ENCODE measurements around the gene FAM81A.

FAM81A gene

DNA sequence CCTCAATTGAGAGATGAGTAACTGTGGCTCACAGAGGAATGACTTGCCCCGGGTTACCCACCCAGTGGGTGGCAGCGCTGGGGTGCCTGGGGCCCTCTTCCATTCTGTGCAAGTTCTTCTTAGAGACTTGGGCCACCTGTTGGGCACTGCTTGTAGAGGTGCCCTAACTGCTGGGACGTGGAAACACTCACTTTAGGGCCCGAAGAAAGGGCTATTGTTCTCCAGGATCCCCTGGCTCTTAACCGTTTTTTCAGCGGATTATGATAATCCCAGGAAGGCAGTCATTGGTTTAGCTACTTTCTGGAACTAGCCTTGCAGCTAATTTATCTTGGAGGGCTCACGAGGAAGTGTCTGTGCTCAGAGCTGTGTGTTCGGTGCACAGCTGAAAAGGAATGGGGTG, 107.6 kb downstream of the FAM81A start:
- DNase-seq, result no peak

DNA sequence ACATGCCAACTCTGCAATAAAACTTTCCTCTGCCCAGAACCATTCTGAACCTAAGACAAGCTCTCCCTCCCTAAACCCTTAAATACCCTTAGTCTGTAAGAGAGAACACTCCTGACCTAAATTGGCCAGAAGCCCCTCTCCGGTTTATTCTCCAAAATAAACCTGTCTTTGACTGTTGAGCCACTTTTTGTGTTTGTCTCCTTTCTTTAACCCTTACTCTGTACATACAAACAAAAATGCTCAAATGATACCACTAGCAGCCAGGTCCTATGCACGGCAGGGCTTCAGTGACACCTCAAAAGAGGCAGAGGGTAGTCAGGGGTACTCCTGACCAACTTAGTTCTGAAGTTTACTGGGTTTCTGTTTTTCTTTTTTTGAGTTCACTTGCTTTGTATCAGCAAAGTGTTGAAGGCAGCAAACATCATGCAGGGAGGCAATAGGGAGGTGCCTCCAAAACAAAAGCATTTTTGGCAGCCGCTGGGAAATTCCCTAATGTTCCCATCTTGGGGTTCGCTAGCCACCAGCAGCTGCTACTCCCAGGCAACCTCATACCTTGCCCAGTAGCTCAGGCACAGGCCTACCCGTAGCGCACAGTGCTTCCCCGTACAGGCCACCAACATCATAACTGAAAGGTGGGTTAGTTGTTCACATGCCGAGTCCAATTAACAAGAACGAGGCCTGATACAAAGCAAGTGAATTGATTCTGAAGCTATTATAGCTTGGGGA, 110.7 kb downstream of the FAM81A start:
- no peak for DNase-seq

DNA sequence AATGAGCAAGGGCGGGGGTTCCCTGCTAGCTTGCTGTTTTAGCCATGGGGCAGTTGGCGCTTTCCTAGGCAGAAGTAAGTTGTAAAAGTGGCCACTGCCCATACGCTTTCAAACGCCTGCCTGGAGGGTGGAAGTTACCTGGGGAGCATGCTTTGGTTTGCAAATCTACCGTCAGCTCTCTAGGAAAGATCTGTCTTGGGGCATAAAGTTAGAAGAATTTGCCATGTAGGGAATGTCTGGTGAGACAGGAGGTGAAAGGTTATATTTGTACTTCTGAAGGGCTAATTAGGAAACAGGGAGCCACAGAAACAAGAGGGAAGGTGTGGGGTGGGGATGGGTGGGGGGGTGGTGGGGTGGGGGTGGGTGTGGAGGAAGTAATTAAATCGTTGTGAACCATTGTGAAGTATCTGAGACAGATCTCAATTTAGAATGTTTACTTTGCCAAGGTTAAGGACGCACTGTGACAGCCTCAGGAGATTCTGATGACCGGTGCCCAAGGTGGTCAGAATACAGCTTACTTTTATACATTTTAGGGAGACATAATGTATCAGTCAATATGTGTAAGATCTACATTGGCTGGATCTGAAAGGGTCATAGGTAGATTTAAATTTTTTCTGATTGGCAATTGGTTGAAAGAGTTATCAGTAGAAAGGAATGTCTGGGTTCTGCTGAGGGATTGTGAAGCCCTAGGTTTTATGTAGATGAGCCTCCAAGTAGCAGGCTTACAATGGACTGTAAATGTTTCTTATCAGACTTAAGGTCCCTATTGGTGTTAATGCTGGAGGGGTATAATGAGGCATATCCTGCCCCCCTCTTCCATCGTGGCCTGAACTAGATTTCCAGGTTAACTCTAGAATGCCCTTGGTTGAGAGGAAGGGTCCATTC, 111.6 kb downstream of the FAM81A start:
- no peak for DNase-seq

DNA sequence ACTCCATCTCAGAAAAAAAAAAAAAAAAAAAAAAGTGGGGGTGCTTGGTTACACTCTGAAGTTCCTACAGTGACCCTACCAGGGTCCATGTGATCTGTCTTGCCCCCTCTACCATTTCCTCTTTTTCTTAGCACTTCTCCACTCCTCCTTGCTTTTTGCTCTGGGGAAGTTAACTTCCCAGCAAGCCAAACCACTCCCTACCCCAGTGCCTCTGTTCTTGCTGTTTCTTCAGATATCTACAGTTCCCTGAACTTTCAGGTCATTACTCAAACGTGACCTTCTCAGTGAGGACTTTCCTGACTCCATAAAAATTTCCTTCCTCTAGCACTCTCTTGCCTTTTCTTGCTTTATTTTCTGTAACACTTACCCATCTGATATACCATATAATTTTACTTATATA, 112.5 kb downstream of the FAM81A start:
- no peak for DNase-seq

DNA sequence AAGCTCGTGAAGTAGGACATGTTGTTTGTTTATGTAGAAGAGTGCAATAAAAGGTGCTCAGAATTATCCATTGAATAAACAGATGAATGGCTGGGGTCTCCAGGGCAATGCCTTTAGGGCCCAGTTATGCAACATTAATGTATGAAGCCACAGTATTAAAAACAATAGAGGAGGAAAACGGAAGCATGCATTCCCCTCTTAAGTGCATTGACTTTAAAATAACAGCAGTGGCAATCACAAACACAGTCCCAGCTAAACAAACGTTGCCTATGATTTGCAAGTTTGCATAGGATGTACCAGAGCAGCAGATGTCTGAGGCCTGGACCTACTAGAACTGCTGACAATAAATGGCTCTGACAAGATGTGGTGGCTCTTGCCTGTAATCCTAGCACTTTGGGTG, 113.0 kb downstream of the FAM81A start:
- no peak for DNase-seq

DNA sequence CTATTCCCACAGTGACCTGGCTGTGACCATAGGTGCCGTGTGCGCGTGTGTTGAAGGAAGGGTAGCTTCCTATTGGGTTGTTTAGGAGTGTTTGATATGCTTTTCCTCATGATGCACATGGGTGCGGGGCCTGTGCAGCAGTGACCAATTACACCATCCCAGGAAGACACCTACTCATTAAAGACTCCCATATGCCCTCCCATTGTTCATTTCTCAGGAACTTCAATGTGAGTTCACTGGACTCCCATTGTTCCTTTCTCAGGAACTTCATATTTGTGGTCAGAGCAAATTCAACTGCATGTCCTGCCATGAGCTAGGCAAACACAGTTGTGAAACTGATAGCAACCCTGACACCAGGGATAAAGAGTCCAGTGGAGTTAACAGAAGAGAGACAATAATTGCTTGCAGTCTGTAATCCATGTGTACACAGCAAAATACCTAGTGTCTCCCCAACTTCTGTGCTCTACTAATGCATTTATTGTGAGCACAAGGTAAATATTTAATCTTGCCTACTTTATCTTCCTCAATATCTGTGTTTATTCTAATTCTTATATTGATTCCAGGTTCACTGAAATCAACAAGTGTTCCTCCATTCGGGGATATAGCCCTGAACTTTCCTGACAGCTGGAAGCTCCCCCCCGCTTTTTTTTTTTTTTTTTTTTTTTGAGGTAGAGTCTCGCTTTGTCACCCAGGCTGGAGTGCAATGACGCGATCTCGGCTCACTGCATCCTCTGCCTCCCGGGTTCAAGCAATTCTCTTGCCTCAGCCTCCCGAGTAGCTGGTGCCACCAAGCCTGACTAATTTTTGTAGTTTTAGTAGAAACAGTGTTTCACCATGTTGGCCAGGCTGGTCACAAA, 116.1 kb downstream of the FAM81A start:
- no peak for DNase-seq

DNA sequence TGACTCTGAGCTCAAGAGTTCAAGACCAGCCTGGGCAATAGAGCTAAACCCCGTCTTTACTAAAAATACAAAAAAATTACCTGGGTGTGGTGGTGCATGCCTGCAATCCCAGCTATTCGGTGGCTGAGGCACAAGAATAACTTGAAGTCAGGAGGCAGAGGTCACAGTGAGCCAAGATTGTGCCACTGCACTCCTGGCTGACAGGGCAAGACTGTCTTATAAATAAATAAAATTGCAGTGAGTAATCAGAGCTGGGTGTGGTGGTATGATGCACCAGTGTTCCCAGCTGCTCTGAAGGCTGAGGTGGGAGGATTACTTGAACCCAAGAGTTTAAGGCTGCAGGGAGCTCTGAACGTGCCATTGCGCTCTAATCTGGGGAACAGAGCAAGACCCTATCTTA, 117.7 kb downstream of the FAM81A start:
- no peak for DNase-seq

DNA sequence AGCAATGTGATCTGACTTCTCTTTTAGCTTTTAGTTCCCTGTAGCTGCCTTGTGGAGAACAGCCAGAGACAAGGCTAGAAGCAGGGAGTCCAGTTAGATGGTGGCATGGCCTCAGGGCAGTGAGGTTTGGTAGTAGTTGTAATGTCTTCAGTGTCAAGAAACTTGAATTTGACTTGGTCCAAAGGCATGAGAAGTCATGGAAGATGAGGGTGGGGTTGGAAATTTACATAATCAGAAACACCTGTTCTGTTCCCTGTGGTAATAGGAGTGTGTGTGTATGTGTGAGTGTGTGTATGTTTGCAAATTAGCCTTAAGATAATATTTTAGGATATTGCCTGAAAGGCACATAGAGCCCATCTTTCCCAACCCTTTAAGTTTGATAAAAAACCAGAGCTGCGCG, 118.4 kb downstream of the FAM81A start:
- no peak for DNase-seq

DNA sequence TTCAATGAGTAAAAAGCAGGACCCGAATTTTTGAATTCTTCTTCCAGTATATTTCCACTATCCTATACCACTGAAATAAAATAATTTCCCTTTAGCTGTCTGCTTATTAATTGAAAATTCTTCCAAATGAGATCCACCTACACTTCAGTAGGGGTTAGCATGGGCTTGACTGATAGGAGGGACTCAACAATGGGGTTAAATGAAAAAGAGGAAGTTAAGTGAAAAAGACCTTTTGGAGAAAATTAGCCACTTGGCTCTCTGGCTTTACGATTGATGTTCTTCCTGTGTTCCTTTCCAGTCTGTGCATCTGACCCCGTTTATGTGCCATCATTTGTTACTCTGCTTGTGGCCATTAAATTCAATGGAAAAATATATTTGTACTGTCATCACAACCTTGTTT, 119.6 kb downstream of the FAM81A start:
- DNase-seq, result no peak

DNA sequence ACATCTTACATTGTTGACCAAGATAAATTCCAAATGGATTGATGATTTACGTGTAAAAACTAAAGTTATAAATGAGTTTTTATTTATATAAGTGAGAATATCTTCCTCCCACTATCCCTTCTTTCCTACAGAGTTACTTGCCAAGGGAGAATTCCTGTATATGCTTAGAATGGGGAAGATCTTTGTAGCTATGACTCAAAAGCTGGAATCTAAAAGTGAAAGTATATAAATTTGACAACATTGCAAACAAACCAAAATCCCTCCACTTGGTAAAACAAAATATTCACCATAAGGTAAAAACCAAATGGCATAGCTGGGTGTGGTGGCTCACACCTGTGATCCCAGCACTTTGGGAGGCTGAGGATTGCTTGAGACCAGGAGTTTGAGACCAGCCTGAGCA, 120.9 kb downstream of the FAM81A start:
- DNase-seq, result no peak

DNA sequence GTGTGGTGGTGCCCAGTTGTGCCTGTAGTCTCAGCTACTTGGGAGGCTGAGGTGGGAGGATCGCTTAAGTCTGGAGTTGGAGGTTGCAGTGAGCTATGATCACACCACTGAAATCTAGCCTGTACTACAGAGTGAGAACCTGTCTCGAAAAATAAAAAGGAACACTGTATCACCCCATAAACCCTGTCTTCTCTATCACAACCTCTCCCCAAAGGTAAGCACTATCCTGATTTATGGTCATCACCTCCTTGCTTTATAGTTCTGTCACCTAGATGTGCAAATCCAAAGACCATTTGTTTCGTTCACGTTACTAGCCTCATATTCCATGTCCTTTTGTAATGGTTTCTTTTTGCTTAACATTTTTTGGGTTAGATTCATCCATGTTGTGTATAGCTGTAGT, 123.6 kb downstream of the FAM81A start:
- DNase-seq, result no peak

DNA sequence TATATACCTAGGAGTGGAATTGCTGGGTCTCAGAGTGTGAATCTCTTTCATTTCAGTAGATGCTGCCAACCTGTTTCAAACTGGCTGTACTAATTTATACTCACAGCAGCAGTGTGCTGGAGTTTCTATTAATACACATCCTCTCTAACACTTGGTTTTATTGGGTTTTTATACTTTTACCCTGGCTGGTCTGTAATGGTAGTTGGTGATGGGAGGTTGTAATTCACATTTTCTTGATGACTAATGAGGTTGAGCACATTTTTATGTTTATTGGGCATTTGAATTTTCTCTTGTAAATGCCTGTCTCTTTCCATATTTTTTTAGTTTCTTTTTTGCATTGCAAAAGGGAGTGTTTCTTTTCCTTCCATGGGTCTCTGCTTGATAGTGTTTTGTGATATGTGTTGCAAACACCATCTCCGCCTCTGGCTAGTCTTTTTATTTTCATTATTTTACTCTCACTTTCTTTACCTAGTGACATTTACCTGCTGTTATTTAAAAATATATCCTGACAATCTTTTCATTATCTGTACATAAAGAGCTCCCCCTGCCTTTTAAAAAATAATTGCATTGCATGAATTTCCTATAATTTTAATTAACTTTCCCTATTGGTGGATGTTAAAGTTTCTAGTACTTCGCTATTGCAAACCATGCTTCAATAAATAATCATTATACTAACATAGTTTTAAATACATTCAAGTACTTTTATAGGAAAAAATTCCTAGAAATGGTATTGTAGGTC, 124.6 kb downstream of the FAM81A start:
- DNase-seq, result no peak

DNA sequence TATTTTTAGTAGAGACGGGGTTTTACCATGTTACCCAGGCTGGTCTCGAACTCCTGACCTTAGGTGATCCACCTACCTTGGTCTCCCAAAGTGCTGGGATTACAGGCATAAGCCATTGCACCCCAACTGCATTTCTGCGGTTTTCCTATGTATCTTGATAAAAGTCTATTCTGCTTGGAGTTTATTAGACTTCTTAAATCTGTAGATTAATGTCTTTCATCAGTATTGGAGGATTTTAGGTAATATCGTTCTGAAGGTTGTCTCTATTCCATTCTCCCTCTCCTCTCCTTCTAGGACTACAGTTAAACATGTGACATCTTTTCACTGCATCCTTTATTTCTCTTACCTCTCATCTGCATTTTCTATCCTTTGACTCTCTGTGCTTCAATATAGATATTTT, 127.3 kb downstream of the FAM81A start:
- no peak for DNase-seq

DNA sequence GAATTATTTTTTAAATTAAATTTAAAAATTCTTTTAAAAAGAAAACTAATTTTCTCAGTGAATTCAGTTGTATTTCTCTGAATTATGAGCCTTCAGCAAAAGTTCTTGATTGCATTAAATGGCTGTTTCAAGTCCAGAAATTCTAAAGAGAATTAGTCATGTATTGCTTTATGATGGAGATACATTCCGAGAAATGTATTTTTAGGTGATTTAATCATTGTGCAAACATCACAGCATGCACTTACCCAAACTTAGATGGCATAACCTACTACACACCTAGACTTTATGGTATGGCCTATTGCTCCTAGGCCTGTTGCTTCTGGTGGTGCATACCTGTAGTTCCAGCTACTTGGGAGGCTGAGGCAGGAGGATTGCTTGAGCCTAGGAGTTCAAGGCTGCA, 129.3 kb downstream of the FAM81A start:
- DNase-seq, result no peak

DNA sequence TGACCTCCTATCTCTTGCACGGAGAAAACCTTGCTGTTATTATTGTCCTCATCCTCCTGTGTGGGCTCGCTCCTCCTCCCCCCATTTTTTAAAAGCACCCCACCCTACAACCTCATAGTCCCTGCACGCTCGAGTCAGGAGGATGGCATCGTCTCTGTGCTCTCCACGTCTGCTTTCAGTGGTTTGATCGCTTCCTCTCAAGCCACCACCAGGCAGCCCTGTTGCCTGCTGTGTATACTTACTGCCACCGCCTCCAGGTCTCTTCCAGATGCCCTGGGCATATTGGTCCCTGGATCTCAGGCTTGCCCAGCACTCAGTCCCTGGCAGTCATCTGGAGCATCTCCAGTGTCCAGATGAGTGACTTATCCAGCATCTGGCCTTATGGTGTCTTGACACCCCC, 131.5 kb downstream of the FAM81A start:
- no peak for DNase-seq

DNA sequence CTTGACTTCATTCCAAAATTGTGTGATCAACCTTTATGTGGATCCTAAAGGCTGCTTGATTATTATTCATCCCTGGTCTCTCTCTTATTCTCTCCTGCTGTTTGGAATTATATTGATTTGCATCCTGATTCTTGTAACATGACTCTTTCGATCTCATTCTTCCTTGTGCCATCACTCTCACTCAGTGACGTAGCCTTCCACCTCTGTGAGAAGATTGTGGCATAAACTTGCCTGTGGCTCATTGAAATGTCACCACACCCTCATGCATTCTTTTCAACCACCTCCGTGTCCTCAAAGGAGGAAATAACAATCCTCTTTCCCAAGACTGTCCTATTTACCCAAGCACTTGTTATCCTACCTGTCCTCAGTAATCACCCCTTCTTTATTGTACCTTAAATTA, 132.3 kb downstream of the FAM81A start:
- DNase-seq, result no peak

DNA sequence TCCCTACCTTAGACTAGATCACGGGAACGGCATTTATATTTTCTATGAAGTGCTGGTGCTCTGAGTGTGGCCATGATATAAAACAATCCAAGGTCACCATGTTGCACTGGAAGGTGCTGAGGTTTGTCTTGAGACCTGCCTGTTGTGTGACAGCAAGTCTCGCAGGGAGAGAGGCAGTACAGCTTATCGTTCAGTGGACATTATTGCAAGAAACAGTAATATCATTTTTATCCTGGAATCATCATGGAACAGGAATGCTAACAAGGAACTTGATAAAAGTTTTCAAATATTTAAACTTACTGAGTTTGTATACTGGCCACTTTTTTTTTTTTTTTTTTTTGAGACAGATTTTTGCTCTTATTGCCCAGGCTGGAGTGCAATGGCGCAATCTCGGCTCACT, 133.6 kb downstream of the FAM81A start:
- DNase-seq, result no peak

Measured in NCI-H1092 treated with DMSO at 0.1 percent for 48 hours (cell line).